Measurements from ENCODE around the gene PYCR2. TPM values are rescaled to one million over a fixed set of nuclear protein-coding genes. Genes with fewer than 3 reads are reported as not detected.

PYCR2 gene
- total RNA-seq, 1 donor from 2014 or later, result 44.5 TPM

DNA sequence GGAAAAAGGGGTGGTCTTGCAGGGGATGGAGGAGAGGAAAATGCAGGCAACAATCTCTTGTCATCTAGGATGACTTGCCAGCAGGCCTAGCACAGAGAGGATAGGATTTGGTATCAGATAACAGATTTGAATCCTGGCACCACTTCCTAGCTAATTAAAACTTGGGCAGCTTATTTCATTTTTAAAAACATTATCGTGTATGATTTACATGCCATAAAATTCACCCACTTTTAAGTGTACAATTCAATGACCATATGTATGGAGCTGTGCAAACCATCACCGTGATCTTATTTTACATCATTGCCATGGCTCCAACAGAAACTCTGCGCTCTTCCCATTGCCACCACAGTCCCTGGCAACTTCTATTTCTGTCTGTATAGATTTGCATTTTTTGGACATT, 6.9 kb downstream of the PYCR2 start:
- H3K27ac Mint-ChIP-seq (ENCODE audit: unreplicated experiment), result no peak overlapping the region

DNA sequence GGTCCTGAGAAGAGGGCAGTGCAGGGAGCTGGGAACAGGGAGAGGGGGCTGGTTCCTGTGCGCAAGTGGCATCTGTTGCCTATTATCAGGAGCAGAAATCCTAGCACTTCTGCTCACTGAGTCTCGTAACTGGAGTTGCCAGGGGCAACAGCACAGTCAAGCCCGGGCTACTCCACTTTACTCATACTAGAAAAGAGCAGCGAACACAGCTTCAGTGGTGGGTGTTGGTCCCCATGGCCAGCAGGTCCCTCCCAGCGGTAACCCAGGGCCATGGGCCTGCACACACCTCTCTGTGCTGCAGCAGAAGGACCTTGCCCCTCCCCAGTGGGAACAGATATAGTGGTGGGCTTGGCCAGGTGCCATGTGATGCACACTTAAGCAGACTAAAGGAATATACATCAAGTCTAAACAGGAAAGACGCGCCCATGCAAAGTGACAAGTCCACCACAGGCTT, 8.5 kb downstream of the PYCR2 start:
- Mint-ChIP-seq H3K36me3 (ENCODE audit: low read depth, unreplicated experiment) (peaks cover 8% of the 10 kb centered on the region), H3K9me3 (ENCODE audit: unreplicated experiment) (no peaks in the 10 kb centered on the region), H3K4me1 (ENCODE audit: unreplicated experiment) (no peaks in the 10 kb centered on the region), H3K27ac (ENCODE audit: unreplicated experiment) (no peak overlapping the region), H3K27me3 (ENCODE audit: unreplicated experiment) (peaks cover 3% of the 10 kb centered on the region), H3K4me3 (ENCODE audit: unreplicated experiment) (no peak overlapping the region)
- no peak for DNase-seq (ENCODE audit: low spot score)
- TF ChIP-seq, protein P1, sequence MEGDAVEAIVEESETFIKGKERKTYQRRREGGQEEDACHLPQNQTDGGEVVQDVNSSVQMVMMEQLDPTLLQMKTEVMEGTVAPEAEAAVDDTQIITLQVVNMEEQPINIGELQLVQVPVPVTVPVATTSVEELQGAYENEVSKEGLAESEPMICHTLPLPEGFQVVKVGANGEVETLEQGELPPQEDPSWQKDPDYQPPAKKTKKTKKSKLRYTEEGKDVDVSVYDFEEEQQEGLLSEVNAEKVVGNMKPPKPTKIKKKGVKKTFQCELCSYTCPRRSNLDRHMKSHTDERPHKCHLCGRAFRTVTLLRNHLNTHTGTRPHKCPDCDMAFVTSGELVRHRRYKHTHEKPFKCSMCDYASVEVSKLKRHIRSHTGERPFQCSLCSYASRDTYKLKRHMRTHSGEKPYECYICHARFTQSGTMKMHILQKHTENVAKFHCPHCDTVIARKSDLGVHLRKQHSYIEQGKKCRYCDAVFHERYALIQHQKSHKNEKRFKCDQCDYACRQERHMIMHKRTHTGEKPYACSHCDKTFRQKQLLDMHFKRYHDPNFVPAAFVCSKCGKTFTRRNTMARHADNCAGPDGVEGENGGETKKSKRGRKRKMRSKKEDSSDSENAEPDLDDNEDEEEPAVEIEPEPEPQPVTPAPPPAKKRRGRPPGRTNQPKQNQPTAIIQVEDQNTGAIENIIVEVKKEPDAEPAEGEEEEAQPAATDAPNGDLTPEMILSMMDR (IDR thresholded peaks at IDR 0.05; ENCODE audit: unreplicated experiment), result no peak

More for the DNA sequence above, 6.9 kb downstream of the PYCR2 start:
- DNase-seq (ENCODE audit: low spot score), result no peak
- Mint-ChIP-seq H3K4me1 (ENCODE audit: unreplicated experiment) (no peaks in the 10 kb centered on the region), H3K4me3 (ENCODE audit: unreplicated experiment) (no peak overlapping the region), H3K36me3 (ENCODE audit: low read depth, unreplicated experiment) (peaks cover 8% of the 10 kb centered on the region), H3K27me3 (ENCODE audit: unreplicated experiment) (peaks cover 3% of the 10 kb centered on the region), H3K9me3 (ENCODE audit: unreplicated experiment) (no peaks in the 10 kb centered on the region)
- TF ChIP-seq, protein P1 (IDR thresholded peaks at IDR 0.05; ENCODE audit: unreplicated experiment), result no peak

DNA sequence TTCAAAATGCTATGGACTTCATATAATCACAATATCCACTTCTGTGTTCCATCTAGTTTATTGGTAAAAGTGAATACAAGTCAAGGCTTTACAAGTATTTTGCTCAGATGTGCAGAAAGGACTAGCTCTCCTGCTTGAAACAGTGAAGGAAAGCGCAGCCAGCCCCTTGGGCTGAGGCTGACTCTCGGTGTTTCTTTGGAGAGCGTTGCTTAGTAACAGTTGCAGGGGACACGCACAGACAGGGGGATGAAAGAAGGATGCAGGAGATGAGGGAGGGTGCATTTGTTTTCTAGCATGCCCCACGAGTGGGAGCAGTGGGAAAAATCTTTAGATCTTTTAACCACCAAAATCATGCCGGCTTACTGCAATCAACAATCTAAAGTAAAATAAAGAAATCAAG, 9.1 kb downstream of the PYCR2 start:
- Mint-ChIP-seq H3K27me3 (ENCODE audit: unreplicated experiment) (peaks cover 3% of the 10 kb centered on the region), H3K4me3 (ENCODE audit: unreplicated experiment) (peak overlapping the region; percentile 13), H3K27ac (ENCODE audit: unreplicated experiment) (peak overlapping the region; percentile 3), H3K4me1 (ENCODE audit: unreplicated experiment) (peaks cover 6% of the 10 kb centered on the region), H3K9me3 (ENCODE audit: unreplicated experiment) (no peaks in the 10 kb centered on the region), H3K36me3 (ENCODE audit: low read depth, unreplicated experiment) (peaks cover 8% of the 10 kb centered on the region)
- TF ChIP-seq, protein P1 (IDR thresholded peaks at IDR 0.05; ENCODE audit: unreplicated experiment), result no peak
- DNase-seq (ENCODE audit: low spot score), result no peak

DNA sequence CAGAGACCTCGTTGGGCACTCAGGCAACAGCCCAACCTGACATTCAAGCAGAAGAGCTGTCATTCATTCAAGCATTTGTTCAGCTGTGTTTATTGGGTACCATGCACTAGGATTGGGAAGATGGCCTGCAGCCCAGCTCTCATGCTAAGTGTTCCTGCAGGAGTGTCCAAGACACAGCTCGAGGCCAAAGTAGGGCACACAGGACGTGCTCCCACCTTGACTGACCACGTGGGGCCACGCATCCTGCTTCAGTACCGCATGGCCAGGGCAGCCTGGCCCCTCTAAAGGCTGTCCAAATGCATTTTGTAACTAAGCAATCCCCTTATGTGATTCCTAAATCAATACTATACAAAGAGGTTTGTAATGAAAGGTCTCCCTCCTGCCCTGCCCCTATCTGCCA, 9.7 kb downstream of the PYCR2 start:
- Mint-ChIP-seq H3K4me1 (ENCODE audit: unreplicated experiment) (peaks cover 11% of the 10 kb centered on the region), H3K27me3 (ENCODE audit: unreplicated experiment) (peaks cover 4% of the 10 kb centered on the region), H3K27ac (ENCODE audit: unreplicated experiment) (no peak overlapping the region), H3K36me3 (ENCODE audit: low read depth, unreplicated experiment) (peaks cover 8% of the 10 kb centered on the region), H3K9me3 (ENCODE audit: unreplicated experiment) (no peaks in the 10 kb centered on the region), H3K4me3 (ENCODE audit: unreplicated experiment) (no peak overlapping the region)
- DNase-seq (ENCODE audit: low spot score), result no peak
- TF ChIP-seq, protein P1 (IDR thresholded peaks at IDR 0.05; ENCODE audit: unreplicated experiment), result no peak

DNA sequence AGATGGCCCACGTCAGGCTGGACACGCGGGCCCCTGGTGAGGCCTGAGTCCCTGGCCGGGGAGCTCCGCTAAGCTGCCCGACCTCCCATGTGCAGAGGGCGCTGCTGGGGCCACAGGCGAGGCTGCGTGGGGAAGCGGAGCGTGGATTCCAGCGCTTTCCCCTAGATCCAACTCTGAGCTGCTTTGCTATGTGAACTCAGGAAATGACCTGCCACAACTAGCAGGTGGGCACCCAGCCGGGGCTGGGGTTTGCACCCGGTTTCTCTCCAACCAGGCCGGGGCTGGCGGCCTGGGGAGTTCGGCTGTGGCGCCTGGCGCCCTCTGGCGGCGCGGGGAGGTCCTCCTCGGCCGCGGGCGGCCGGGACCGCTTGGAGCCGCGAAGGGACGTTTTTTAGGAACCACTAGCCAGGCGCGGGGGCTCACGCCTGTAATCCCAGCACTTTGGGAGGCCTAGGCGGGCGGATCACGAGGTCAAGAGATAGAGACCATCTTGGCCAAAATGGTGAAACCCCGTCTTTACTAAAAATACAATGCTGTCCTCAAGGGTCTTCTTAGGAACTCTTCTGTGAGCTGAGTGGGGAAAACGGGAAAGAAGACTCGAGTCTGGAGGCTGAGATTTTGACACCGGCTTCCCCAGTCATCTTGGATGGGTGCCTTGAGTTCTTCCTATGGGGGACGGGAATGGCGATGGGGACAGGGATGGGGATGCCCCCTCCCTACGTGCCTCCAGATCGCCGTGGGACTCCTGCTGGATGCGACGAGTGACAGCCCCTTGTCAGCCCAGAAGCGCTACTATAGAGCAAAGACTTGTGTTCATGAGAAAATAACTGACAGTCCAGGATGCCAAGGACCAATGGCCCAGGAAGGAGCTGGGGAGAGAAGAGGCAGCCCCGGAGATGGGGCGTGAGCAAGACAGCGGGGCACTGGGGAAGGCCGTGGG, 12.6 kb downstream of the PYCR2 start:
- DNase-seq (ENCODE audit: low spot score), result peak; percentile 82
- Mint-ChIP-seq H3K36me3 (ENCODE audit: low read depth, unreplicated experiment) (no peaks in the 10 kb centered on the region), H3K4me3 (ENCODE audit: unreplicated experiment) (no peak overlapping the region), H3K9me3 (ENCODE audit: unreplicated experiment) (no peaks in the 10 kb centered on the region), H3K27ac (ENCODE audit: unreplicated experiment) (no peak overlapping the region), H3K4me1 (ENCODE audit: unreplicated experiment) (peaks cover 15% of the 10 kb centered on the region), H3K27me3 (ENCODE audit: unreplicated experiment) (peaks cover 10% of the 10 kb centered on the region)
- TF ChIP-seq, protein P1 (IDR thresholded peaks at IDR 0.05; ENCODE audit: unreplicated experiment), result peak; percentile 78

Measured in endothelial cell (in vitro differentiated cells).